GM19099 (cell line): ENCODE data around the gene FAM193B.

Experiments used
- POLR2A ChIP-seq: IDR thresholded peaks from 3 replicates; pipeline ENCODE4 v1.6.1; 2011; ENCODE audit warnings: low read depth; ENCODE audit not compliant: insufficient read length; ENCODE audit errors: extremely low read depth

The FAM193B gene

DNA sequence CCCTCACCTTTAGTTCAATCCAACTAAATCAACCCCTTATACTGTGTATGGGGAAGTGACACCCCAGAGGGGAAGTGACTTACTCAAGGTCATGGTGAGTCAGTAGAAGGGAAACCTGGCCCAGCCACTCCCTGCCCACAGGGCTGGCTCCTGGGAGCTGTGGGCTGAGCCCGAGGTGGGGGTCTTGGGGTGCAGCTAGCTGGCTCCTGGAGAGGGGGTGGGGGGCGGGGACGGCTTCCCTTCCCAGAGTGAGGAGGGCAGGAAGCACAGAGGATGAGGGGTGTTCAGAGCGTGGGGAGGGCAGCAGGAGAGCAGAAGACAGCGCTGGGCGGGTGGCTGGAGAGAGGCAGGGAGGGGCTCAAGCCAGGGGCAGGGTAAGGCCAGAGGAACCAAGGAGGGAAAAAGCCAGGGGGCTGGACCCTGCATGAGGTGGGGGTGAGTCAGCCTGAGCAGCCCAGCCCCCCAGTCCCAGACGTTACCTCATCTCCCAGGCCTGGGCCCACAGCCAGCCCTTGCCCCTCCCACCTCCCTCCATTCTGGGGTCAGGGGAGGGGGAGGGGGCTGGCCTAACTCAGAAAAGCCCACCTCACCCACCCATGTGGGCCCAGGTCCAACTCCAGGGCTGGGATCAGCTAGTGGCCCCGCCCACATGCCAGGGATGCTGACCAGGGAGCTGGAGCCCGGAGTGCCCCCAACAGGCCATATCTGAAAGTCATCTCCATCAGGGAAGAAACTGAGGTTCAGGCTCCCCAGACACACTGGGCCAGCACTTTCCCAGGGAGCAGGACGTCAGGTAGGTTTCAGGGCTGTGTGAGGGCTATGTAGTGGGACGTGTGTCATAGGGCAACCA is 59.8 kb downstream of the FAM193B start:
- TF ChIP-seq POLR2A = no peak

DNA sequence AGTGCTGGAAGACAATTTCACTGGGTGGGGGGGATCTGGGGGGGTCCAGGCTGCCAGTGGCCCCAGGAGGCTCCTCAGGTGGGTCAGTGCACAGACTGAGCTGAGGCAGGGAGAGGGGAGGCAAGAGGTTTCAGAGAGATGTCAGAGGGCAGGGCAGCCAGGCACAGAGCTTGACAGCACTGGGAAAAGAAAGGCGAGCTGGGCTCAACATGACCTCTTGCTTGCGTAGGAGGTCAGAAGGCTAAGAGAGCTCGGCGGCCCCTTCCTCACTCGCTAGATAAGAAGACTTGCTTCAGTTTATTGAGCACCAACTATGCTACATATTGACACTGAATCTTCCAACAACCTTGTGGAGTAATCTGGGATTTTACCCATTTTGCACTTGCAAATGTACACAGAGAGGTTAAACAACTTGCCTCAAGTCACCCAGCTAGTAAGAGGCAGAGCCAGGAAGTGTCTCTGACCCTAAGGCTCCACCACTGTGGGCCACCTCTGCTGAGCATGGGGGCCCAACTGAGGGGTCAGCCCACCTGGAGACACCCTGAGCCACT is 60.5 kb downstream of the FAM193B start:
- no peak for TF ChIP-seq POLR2A

GRCh38 chr5:177492841-177493240 is 61.5 kb downstream of the FAM193B start:
- no peak for TF ChIP-seq POLR2A

GRCh38 chr5:177491983-177492746 is 62.2 kb downstream of the FAM193B start:
- TF ChIP-seq POLR2A = no peak

GRCh38 chr5:177491429-177491945 is 62.9 kb downstream of the FAM193B start:
- no peak for TF ChIP-seq POLR2A

DNA sequence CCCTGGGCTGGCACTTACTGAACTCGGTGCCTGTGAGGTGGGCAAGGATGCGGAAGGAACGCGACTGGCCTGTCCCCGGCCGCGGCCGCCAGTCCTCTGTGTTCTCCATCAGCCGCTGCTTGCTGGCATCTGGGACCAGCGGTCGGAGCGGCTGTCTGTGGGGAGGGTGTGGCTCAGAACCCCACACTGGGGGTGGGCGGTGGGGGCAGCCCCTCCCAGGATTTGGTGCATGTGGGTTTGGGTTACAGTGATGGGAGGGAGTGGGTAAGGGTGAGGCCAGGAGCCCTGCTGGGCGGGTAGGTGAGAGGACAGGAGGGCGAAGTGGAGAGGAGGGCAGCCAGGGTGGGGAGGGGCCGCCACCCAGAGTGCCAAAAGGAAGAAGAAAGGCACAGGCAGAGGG is 63.4 kb downstream of the FAM193B start:
- TF ChIP-seq POLR2A = no peak

- no peak for TF ChIP-seq POLR2A
Observed at GRCh38 chr5:177490311-177490991, 63.9 kb downstream of the FAM193B start.

GRCh38 chr5:177489119-177489716 is 65.1 kb downstream of the FAM193B start:
- no peak for TF ChIP-seq POLR2A

DNA sequence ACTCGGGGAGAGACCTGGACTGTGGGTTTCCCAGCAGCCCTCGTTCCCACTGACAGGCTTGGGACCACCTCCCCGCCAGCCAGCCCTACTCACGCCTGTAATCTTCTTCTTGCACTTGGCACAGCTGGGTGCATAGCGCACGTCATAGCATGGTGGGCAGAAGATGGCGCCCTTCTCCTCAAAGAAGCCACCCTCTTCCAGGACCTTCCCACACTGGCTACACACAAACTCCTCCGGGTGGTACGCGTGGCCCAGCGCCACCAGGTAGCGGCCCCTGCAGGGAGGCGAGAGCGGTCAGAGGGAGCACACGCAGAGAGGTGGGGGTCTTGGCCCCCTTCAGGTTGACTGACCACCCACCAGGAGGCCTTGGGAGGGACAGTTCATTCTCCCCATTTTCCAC is 66.4 kb downstream of the FAM193B start:
- no peak for TF ChIP-seq POLR2A

- TF ChIP-seq POLR2A = no peak
Observed at GRCh38 chr5:177487144-177487543, 67.2 kb downstream of the FAM193B start.

GRCh38 chr5:177486256-177486655 is 68.1 kb downstream of the FAM193B start:
- no peak for TF ChIP-seq POLR2A

DNA sequence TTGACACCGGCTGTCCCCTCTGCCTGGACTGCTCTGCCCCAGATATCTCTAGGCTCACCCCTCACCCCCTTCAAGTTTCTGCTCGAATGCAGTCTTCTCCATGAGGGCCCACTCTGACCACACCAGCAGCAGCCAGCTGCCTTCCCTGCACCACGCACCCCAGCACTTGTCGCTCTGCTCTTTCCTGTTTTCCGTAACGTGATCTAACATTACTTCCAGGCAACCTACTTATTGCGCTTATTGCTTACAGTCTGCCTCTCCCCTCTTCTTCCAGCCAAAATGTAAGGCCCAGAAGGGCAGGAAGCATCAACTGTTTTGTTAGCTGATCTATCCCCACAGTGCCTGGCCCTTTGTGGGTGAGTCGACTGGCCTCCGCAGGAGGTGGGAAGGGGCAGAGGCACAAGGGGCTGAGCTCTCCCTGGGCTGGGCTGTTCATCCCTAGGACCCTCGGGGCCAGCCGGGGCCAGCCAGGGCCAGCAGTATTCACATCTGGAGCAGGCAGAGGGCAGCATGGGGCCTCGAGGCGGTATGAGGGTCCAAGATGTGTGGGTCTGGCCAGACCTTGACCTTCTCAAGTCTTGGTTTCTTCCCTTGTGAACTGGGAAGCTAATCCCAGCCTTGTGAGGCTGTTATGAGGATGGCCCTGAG is 69.3 kb downstream of the FAM193B start:
- no peak for TF ChIP-seq POLR2A

GRCh38 chr5:177483994-177484901 is 70.1 kb downstream of the FAM193B start:
- no peak for TF ChIP-seq POLR2A

GRCh38 chr5:177483042-177483441 is 71.3 kb downstream of the FAM193B start:
- no peak for TF ChIP-seq POLR2A

GRCh38 chr5:177482359-177482795 is 72.0 kb downstream of the FAM193B start:
- TF ChIP-seq POLR2A = no peak
